ENCODE results near the gene S100A14.

Gene S100A14

GRCh38 chr1:153651771-153652170 is 35.6 kb upstream of the S100A14 start:
- no peak for TF ChIP-seq CTCF (IDR thresholded peaks at IDR 0.05; ENCODE audit: poor library complexity, severe bottlenecking)
- ATAC-seq (ENCODE audit: low read depth) (no peak), DNase-seq (ENCODE audit: low spot score) (no peak)
- Histone ChIP-seq H3K27ac (ENCODE audit: poor library complexity, severe bottlenecking) (no peak overlapping the region), H3K36me3 (ENCODE audit: low read depth) (no peaks in the 10 kb centered on the region), H3K4me1 (ENCODE audit: insufficient read depth, poor library complexity, severe bottlenecking) (peaks cover 6% of the 10 kb centered on the region), H3K9me3 (ENCODE audit: severe bottlenecking) (no peaks in the 10 kb centered on the region), H3K4me3 (ENCODE audit: severe bottlenecking) (no peak overlapping the region), H3K27me3 (ENCODE audit: insufficient read depth, poor library complexity, severe bottlenecking) (no peaks in the 10 kb centered on the region)

GRCh38 chr1:153649863-153650235 is 33.7 kb upstream of the S100A14 start:
- H3K9me3 ChIP-seq (ENCODE audit: severe bottlenecking), result no peaks in the 10 kb centered on the region
- no peak overlapping the region for H3K4me3 ChIP-seq (ENCODE audit: severe bottlenecking)
- H3K27me3 ChIP-seq (ENCODE audit: insufficient read depth, poor library complexity, severe bottlenecking), result no peaks in the 10 kb centered on the region
- ATAC-seq (ENCODE audit: low read depth) (peak; percentile 24; the same call in 2 of the 3 replicates), DNase-seq (ENCODE audit: low spot score) (no peak)
- H3K4me1 ChIP-seq (ENCODE audit: insufficient read depth, poor library complexity, severe bottlenecking), result peaks cover 6% of the 10 kb centered on the region
- H3K27ac ChIP-seq (ENCODE audit: poor library complexity, severe bottlenecking), result no peak overlapping the region
- H3K36me3 ChIP-seq (ENCODE audit: low read depth), result peaks cover 11% of the 10 kb centered on the region
- TF ChIP-seq CTCF (IDR thresholded peaks at IDR 0.05; ENCODE audit: poor library complexity, severe bottlenecking), result no peak

GRCh38 chr1:153649137-153649862 is 33.2 kb upstream of the S100A14 start:
- TF ChIP-seq CTCF (IDR thresholded peaks at IDR 0.05; ENCODE audit: poor library complexity, severe bottlenecking), result no peak
- peaks cover 6% of the 10 kb centered on the region for H3K4me1 ChIP-seq (ENCODE audit: insufficient read depth, poor library complexity, severe bottlenecking)
- H3K27ac ChIP-seq (ENCODE audit: poor library complexity, severe bottlenecking), result no peak overlapping the region
- H3K36me3 ChIP-seq (ENCODE audit: low read depth), result peaks cover 17% of the 10 kb centered on the region
- H3K4me3 ChIP-seq (ENCODE audit: severe bottlenecking), result no peak overlapping the region
- H3K27me3 ChIP-seq (ENCODE audit: insufficient read depth, poor library complexity, severe bottlenecking), result no peaks in the 10 kb centered on the region
- H3K9me3 ChIP-seq (ENCODE audit: severe bottlenecking), result no peaks in the 10 kb centered on the region
- ATAC-seq (ENCODE audit: low read depth) (peak; percentile 7; the same call in 2 of the 3 replicates), DNase-seq (ENCODE audit: low spot score) (no peak)

GRCh38 chr1:153648000-153648643 is 32.0 kb upstream of the S100A14 start:
- Histone ChIP-seq H3K4me3 (ENCODE audit: severe bottlenecking) (no peak overlapping the region), H3K27me3 (ENCODE audit: insufficient read depth, poor library complexity, severe bottlenecking) (no peaks in the 10 kb centered on the region), H3K36me3 (ENCODE audit: low read depth) (peaks cover 28% of the 10 kb centered on the region), H3K9me3 (ENCODE audit: severe bottlenecking) (no peaks in the 10 kb centered on the region), H3K4me1 (ENCODE audit: insufficient read depth, poor library complexity, severe bottlenecking) (peaks cover 5% of the 10 kb centered on the region), H3K27ac (ENCODE audit: poor library complexity, severe bottlenecking) (no peak overlapping the region)
- DNase-seq (ENCODE audit: low spot score), result no peak
- no peak for ATAC-seq (ENCODE audit: low read depth)
- TF ChIP-seq CTCF (IDR thresholded peaks at IDR 0.05; ENCODE audit: poor library complexity, severe bottlenecking), result no peak

GRCh38 chr1:153647346-153647714 is 31.2 kb upstream of the S100A14 start:
- DNase-seq (ENCODE audit: low spot score) (no peak), ATAC-seq (ENCODE audit: low read depth) (peak; percentile 28)
- Histone ChIP-seq H3K27me3 (ENCODE audit: insufficient read depth, poor library complexity, severe bottlenecking) (no peaks in the 10 kb centered on the region), H3K4me1 (ENCODE audit: insufficient read depth, poor library complexity, severe bottlenecking) (no peaks in the 10 kb centered on the region), H3K4me3 (ENCODE audit: severe bottlenecking) (no peak overlapping the region), H3K27ac (ENCODE audit: poor library complexity, severe bottlenecking) (no peak overlapping the region), H3K36me3 (ENCODE audit: low read depth) (peaks cover 36% of the 10 kb centered on the region), H3K9me3 (ENCODE audit: severe bottlenecking) (no peaks in the 10 kb centered on the region)
- no peak for TF ChIP-seq CTCF (IDR thresholded peaks at IDR 0.05; ENCODE audit: poor library complexity, severe bottlenecking)

All from RWPE2 (cell line).